Measurements from ENCODE around the gene PPT1. TPM values are rescaled to one million over a fixed set of nuclear protein-coding genes. Genes with fewer than 3 reads are reported as not detected.

PPT1 gene
- total and polyA plus RNA-seq, 2 of the 8 experiments (the other 6 are each of a cell fraction or from before 2014, with no cell fraction given) = 77.1 to 150 TPM

DNA sequence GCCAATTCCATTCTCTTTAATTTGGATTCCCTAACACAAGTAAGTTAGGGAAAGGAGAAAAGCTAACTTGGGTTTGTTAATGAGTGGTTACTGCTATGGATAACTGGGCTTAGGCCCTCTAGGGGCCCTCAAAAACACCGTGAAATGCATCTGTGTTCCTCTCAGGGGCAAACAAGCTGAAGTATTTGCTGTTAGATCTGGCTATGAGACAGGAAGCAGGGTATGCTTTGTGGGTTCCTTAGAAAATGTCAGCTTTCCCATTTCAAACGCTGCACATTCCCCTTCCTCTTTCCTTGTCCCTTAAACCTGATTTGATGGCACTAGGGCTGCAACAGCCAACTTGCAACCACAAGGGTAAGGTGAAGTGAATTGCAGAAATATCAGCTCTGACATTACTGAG lies 62.2 kb downstream of the PPT1 start (continued):
- no peak for TF ChIP-seq TAF1 (IDR thresholded peaks at IDR 0.05; ENCODE audit: low read depth, low read length)
- no peak for TF ChIP-seq CHD1 (IDR thresholded peaks at IDR 0.05; ENCODE audit: low read depth, low read length)
- no peak for TF ChIP-seq ASH2L (IDR thresholded peaks at IDR 0.05; ENCODE audit: low read length)

All from H1 (cell line).